GM23338 (cell line): ENCODE measurements around the gene LONRF3. TPM values are rescaled to one million over a fixed set of nuclear protein-coding genes. Genes with fewer than 3 reads are reported as not detected.
A peak's percentile ranks its signal among the peaks of the same experiment; 100 is the strongest.

Experiments used
- ATAC-seq: fragments of 200-7000 bp; cut with Tn5 transposase; 3 replicates; pipeline ENCODE4 v1.9.1; 2020
- DNase-seq: peaks from one replicate; pipeline ENCODE4 v3.0.0-alpha.2; 2015; ENCODE audit warnings: low spot score
- H2AFZ ChIP-seq: fragments of 200-600 bp; sonication (generic); 2 replicates; pipeline ENCODE4 v1.8.0; 2016; ENCODE audit warnings: antibody characterized with exemption, mild to moderate bottlenecking, moderate library complexity
- H3F3A ChIP-seq: fragments of 200-600 bp; sonication (generic); replicated peaks from 2 replicates; pipeline ENCODE4 v1.8.0; 2017; ENCODE audit warnings: antibody characterized with exemption, mixed run types, low read depth
- H3K27ac ChIP-seq: fragments of 200-600 bp; sonication (generic); 2 replicates; pipeline ENCODE4 v1.6.1; 2016; ENCODE audit warnings: low read depth
- H3K27me3 ChIP-seq: fragments of 200-600 bp; sonication (generic); 2 replicates; pipeline ENCODE4 v1.8.0; 2016; ENCODE audit warnings: mild to moderate bottlenecking, mixed run types, moderate library complexity; ENCODE audit not compliant: insufficient read depth
- H3K36me3 ChIP-seq: fragments of 200-600 bp; sonication (generic); 2 replicates; pipeline ENCODE4 v1.8.0; 2016; ENCODE audit warnings: mild to moderate bottlenecking; ENCODE audit not compliant: insufficient read depth
- H3K4me1 ChIP-seq: fragments of 200-600 bp; sonication (generic); 2 replicates; pipeline ENCODE4 v1.8.0; 2016; ENCODE audit warnings: mild to moderate bottlenecking, moderate library complexity; ENCODE audit not compliant: insufficient read depth
- H3K4me2 ChIP-seq: fragments of 200-600 bp; sonication (generic); 2 replicates; pipeline ENCODE4 v1.7.1; 2017; ENCODE audit warnings: mixed run types
- H3K4me3 ChIP-seq: fragments of 200-600 bp; sonication (generic); 2 replicates; pipeline ENCODE4 v1.6.1; 2016; ENCODE audit warnings: mixed run types
- H3K79me2 ChIP-seq: fragments of 200-600 bp; sonication (generic); replicated peaks from 2 replicates; pipeline ENCODE4 v1.8.0; 2017; ENCODE audit warnings: mild to moderate bottlenecking; ENCODE audit not compliant: insufficient read depth
- H3K9me2 ChIP-seq: fragments of 200-600 bp; sonication (generic); 2 replicates; pipeline ENCODE4 v1.8.0; 2017; ENCODE audit not compliant: insufficient read depth
- H4K20me1 ChIP-seq: fragments of 200-600 bp; sonication (generic); replicated peaks from 2 replicates; pipeline ENCODE4 v1.8.0; 2017; ENCODE audit warnings: mild to moderate bottlenecking; ENCODE audit not compliant: insufficient read depth
- H3K27ac Mint-ChIP-seq: 2 replicates; pipeline ENCODE4 v1.8.0; 2020; ENCODE audit warnings: inconsistent platforms, mild to moderate bottlenecking, moderate library complexity, mixed read lengths
- H3K27me3 Mint-ChIP-seq: 3 replicates; pipeline ENCODE4 v1.8.0; 2022; ENCODE audit warnings: low read depth, mild to moderate bottlenecking, moderate library complexity, mixed read lengths, inconsistent platforms; ENCODE audit not compliant: insufficient read depth, poor library complexity
- H3K36me3 Mint-ChIP-seq: 3 replicates; pipeline ENCODE4 v1.8.0; 2021; ENCODE audit warnings: low read depth, mild to moderate bottlenecking, inconsistent platforms, moderate library complexity, mixed read lengths
- H3K4me1 Mint-ChIP-seq: 3 replicates; pipeline ENCODE4 v1.8.0; 2020; ENCODE audit warnings: mild to moderate bottlenecking, inconsistent platforms, mixed read lengths
- H3K4me3 Mint-ChIP-seq: 3 replicates; pipeline ENCODE4 v1.8.0; 2021; ENCODE audit warnings: moderate library complexity, mild to moderate bottlenecking, inconsistent platforms, mixed read lengths
- H3K9me3 Mint-ChIP-seq: 3 replicates; pipeline ENCODE4 v1.8.0; 2020; ENCODE audit warnings: moderate library complexity, mild to moderate bottlenecking, inconsistent platforms, mixed read lengths
- CREB1 ChIP-seq: fragments of 250-450 bp; sonication (Bioruptor Pico); IDR thresholded peaks from 2 replicates; pipeline ENCODE4 v1.5.0; 2020; ENCODE audit warnings: low read depth, mild to moderate bottlenecking, moderate library complexity
- EZH2 ChIP-seq: fragments of 200-600 bp; sonication (generic); IDR thresholded peaks from one replicate; pipeline ENCODE4 v1.8.0; 2017; ENCODE audit warnings: antibody characterized with exemption, mild to moderate bottlenecking, low read depth; ENCODE audit not compliant: unreplicated experiment
- EZH2phosphoT487 ChIP-seq: fragments of 200-600 bp; sonication (generic); IDR thresholded peaks from one replicate; pipeline ENCODE4 v1.8.1; 2018; ENCODE audit warnings: antibody characterized with exemption; ENCODE audit not compliant: unreplicated experiment
- JUNB ChIP-seq: IDR thresholded peaks from one replicate; pipeline ENCODE4 v1.6.1; 2016; ENCODE audit warnings: antibody characterized with exemption; ENCODE audit not compliant: unreplicated experiment
- NANOG ChIP-seq: IDR thresholded peaks from 2 replicates; pipeline ENCODE4 v1.6.1; 2016; ENCODE audit warnings: antibody characterized with exemption, borderline replicate concordance
- POLR2AphosphoS5 ChIP-seq: IDR thresholded peaks from 2 replicates; pipeline ENCODE4 v1.6.1; 2016; ENCODE audit warnings: antibody characterized with exemption, low read depth
- STAT1 ChIP-seq: IDR thresholded peaks from one replicate; pipeline ENCODE4 v1.6.1; 2016; ENCODE audit warnings: antibody characterized with exemption; ENCODE audit not compliant: unreplicated experiment
- ZNF114 ChIP-seq: fragments of 250-450 bp; sonication (Bioruptor Pico); IDR thresholded peaks from 2 replicates; pipeline ENCODE4 v1.5.0; 2020; ENCODE audit warnings: mild to moderate bottlenecking, moderate library complexity
- ZNF331 ChIP-seq: fragments of 250-450 bp; sonication (Bioruptor Pico); IDR thresholded peaks from 2 replicates; pipeline ENCODE4 v1.5.0; 2020; ENCODE audit warnings: low read depth, mild to moderate bottlenecking, moderate library complexity
- polyA plus RNA-seq: library from polyadenylated mRNA; unstranded; fragments of >200 nt; fragmentation: Nextera tagmentation; extraction: Ambion mirVana; gene quantifications from 2 replicates; pipeline ENCODE4 v1.2.1, GENCODE V29; 2016
- total RNA-seq: library from RNA; depleted of rRNA; stranded (reverse); fragments of >200 nt; shearing (Covaris generic); gene quantifications from 2 replicates; pipeline ENCODE4 v1.2.3, GENCODE V29; 2014
- TF ChIP-seq, protein P1 (sequence below), 2 experiments: fragments of 200-600 bp in 1 of 2; sonication (generic) in 1 of 2; conservative IDR thresholded peaks; 2 replicates each; pipeline versions ENCODE4 v1.5.1 to v1.6.1; 2016 to 2017; ENCODE audit warnings: antibody characterized with exemption in 2 of 2, low read depth in 2 of 2, mild to moderate bottlenecking in 2 of 2, moderate library complexity in 1 of 2
- TF ChIP-seq, protein P2 (sequence below): IDR thresholded peaks from one replicate; pipeline ENCODE4 v1.6.1; 2018; ENCODE audit warnings: antibody characterized with exemption; ENCODE audit not compliant: unreplicated experiment
- TF ChIP-seq, protein P3 (sequence below): IDR thresholded peaks from 2 replicates; pipeline ENCODE4 v1.6.1; 2016; ENCODE audit warnings: antibody characterized with exemption

The LONRF3 gene
- total and polyA plus RNA-seq, 2 experiments from 2014 or later = 0.10 TPM; not detected in 1

DNA sequence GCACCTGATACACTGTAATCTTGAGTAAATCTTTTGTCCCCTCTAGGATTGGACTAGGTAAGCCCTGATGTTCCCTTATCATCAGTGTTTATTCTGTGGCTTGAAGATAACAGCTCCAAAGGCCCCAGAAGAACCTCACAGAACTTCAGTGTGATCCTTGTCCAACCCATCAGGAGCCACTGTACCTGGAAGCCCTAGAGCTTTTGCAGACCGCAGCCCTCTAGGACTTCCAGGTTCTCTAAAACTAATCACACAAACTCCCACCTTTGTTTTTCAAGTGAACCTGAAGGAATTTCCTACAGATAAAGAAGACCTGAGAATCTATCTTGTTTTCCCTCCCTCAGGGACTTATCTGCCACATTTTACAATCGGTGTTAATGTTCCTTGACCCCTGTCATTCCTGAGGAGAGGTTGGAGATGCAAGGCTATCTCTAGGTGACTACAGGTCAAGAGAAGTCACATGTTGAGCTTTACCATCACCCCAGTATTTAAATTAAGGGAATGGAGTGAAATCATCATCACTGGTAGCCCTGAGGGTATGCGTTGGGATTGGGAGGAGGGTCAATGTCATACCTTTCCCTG, 32.9 kb downstream of the LONRF3 start (continued):
- no peak for TF ChIP-seq EZH2

DNA sequence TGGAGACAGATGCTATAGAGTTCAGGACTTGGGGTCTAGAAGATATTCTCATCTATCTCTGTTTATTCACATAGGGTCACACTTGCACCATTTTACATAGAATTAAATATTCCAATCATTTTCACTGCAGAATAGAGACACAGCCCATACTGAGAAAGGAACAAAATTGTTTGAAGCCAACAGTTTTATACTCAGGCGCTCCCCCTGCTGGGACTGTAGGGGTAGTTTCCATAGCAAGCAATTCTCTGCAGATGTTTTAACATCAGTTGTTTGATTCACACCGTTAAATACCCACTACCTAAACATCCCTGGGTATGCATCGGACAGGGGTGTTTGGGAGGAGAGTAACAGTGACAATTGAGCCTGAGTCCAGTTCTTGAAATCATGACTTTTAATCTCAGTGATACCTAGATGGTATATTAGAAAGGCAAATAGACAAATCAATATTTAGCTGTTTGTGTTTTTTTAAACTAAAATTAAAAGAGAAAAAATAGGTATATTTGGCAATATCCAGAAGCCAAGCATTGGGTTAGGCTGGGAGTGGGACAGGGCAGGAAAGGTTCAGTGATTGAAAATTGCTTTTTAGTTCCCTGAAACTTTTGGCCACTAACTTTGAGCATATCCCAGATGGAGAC, 33.8 kb downstream of the LONRF3 start:
- Histone ChIP-seq H3K36me3 (no peaks in the 10 kb centered on the region), H4K20me1 (no peaks in the 10 kb centered on the region), H2AFZ (no peak overlapping the region), H3K4me2 (no peak overlapping the region), H3K27ac (no peak overlapping the region), H3K27me3 (no peaks in the 10 kb centered on the region), H3K4me3 (no peak overlapping the region), H3F3A (no peaks in the 10 kb centered on the region), H3K79me2 (no peaks in the 10 kb centered on the region), H3K4me1 (no peaks in the 10 kb centered on the region), H3K9me2 (no peaks in the 10 kb centered on the region)
- TF ChIP-seq CREB1 (CRISPR knock-in tag) = no peak
- TF ChIP-seq, protein P1, sequence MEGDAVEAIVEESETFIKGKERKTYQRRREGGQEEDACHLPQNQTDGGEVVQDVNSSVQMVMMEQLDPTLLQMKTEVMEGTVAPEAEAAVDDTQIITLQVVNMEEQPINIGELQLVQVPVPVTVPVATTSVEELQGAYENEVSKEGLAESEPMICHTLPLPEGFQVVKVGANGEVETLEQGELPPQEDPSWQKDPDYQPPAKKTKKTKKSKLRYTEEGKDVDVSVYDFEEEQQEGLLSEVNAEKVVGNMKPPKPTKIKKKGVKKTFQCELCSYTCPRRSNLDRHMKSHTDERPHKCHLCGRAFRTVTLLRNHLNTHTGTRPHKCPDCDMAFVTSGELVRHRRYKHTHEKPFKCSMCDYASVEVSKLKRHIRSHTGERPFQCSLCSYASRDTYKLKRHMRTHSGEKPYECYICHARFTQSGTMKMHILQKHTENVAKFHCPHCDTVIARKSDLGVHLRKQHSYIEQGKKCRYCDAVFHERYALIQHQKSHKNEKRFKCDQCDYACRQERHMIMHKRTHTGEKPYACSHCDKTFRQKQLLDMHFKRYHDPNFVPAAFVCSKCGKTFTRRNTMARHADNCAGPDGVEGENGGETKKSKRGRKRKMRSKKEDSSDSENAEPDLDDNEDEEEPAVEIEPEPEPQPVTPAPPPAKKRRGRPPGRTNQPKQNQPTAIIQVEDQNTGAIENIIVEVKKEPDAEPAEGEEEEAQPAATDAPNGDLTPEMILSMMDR (conservative IDR thresholded peaks at IDR 0.05; ENCODE audit: low read depth in 2 of 2) = peak; percentile 53 to 60
- DNase-seq (peak; percentile 49), ATAC-seq (no peak)
- H3K4me1 Mint-ChIP-seq = no peaks in the 10 kb centered on the region
- no peak overlapping the region for H3K4me3 Mint-ChIP-seq
- no peaks in the 10 kb centered on the region for H3K9me3 Mint-ChIP-seq
- no peaks in the 10 kb centered on the region for H3K27me3 Mint-ChIP-seq
- H3K36me3 Mint-ChIP-seq = no peaks in the 10 kb centered on the region
- H3K27ac Mint-ChIP-seq = no peak overlapping the region

DNA sequence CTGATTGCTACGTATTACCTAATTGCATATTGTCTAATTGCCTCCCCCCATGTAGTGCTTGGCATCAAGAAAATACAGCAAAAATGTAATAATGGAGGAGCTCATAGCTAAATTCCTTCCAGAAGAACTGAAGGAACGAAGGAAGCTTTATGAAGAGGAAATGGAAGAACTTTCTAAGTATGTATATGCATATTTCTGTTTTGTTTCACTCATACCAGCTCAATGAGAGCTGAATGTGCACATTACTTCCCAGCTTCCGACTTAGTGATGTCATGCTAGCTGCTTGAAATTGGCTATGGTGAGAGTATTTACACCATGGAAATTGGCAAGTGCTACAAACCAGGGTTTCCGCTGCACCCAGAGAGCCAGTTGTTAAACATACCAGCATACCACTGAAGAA, 34.7 kb downstream of the LONRF3 start:
- H3K4me3 Mint-ChIP-seq = no peak overlapping the region
- no peak overlapping the region for H2AFZ ChIP-seq
- H3F3A ChIP-seq = no peaks in the 10 kb centered on the region
- no peaks in the 10 kb centered on the region for H3K9me2 ChIP-seq
- no peak overlapping the region for H3K4me3 ChIP-seq
- H3K27me3 ChIP-seq = no peaks in the 10 kb centered on the region
- H3K36me3 Mint-ChIP-seq = no peaks in the 10 kb centered on the region
- no peak overlapping the region for H3K27ac ChIP-seq
- no peaks in the 10 kb centered on the region for H3K27me3 Mint-ChIP-seq
- no peak overlapping the region for H3K27ac Mint-ChIP-seq
- H3K4me1 Mint-ChIP-seq = no peaks in the 10 kb centered on the region
- no peaks in the 10 kb centered on the region for H3K36me3 ChIP-seq
- no peaks in the 10 kb centered on the region for H3K4me1 ChIP-seq
- DNase-seq (no peak), ATAC-seq (no peak)
- no peak overlapping the region for H3K4me2 ChIP-seq
- H3K79me2 ChIP-seq = no peaks in the 10 kb centered on the region
- H4K20me1 ChIP-seq = no peaks in the 10 kb centered on the region
- H3K9me3 Mint-ChIP-seq = no peaks in the 10 kb centered on the region
- TF ChIP-seq EZH2 = no peak
- TF ChIP-seq, protein P1 (conservative IDR thresholded peaks at IDR 0.05; ENCODE audit: low read depth in 2 of 2) = no peak
- TF ChIP-seq EZH2phosphoT487 = no peak
- TF ChIP-seq, protein P2, sequence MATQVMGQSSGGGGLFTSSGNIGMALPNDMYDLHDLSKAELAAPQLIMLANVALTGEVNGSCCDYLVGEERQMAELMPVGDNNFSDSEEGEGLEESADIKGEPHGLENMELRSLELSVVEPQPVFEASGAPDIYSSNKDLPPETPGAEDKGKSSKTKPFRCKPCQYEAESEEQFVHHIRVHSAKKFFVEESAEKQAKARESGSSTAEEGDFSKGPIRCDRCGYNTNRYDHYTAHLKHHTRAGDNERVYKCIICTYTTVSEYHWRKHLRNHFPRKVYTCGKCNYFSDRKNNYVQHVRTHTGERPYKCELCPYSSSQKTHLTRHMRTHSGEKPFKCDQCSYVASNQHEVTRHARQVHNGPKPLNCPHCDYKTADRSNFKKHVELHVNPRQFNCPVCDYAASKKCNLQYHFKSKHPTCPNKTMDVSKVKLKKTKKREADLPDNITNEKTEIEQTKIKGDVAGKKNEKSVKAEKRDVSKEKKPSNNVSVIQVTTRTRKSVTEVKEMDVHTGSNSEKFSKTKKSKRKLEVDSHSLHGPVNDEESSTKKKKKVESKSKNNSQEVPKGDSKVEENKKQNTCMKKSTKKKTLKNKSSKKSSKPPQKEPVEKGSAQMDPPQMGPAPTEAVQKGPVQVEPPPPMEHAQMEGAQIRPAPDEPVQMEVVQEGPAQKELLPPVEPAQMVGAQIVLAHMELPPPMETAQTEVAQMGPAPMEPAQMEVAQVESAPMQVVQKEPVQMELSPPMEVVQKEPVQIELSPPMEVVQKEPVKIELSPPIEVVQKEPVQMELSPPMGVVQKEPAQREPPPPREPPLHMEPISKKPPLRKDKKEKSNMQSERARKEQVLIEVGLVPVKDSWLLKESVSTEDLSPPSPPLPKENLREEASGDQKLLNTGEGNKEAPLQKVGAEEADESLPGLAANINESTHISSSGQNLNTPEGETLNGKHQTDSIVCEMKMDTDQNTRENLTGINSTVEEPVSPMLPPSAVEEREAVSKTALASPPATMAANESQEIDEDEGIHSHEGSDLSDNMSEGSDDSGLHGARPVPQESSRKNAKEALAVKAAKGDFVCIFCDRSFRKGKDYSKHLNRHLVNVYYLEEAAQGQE = no peak
- no peak for TF ChIP-seq NANOG
- no peak for TF ChIP-seq ZNF114
- TF ChIP-seq, protein P3, sequence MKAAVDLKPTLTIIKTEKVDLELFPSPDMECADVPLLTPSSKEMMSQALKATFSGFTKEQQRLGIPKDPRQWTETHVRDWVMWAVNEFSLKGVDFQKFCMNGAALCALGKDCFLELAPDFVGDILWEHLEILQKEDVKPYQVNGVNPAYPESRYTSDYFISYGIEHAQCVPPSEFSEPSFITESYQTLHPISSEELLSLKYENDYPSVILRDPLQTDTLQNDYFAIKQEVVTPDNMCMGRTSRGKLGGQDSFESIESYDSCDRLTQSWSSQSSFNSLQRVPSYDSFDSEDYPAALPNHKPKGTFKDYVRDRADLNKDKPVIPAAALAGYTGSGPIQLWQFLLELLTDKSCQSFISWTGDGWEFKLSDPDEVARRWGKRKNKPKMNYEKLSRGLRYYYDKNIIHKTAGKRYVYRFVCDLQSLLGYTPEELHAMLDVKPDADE = no peak
- no peak for TF ChIP-seq STAT1
- TF ChIP-seq POLR2AphosphoS5 = no peak
- TF ChIP-seq ZNF331 = no peak
- TF ChIP-seq JUNB = no peak
- TF ChIP-seq CREB1 (CRISPR knock-in tag) = no peak
